Measurements from ENCODE around the gene SPRYD4. TPM values are rescaled to one million over a fixed set of nuclear protein-coding genes. Genes with fewer than 3 reads are reported as not detected.
"Not testable (repeated sequence)": the region's sequence is repeated elsewhere in the genome, so short reads cannot be mapped to it uniquely, and the experiment has no call there.

The SPRYD4 gene
- total and polyA plus RNA-seq, 2 of the 4 experiments (the other 2 are of a cell fraction): 1.7 to 1.8 TPM

- H3K4ac ChIP-seq (ENCODE audit: low read depth, low read length); H2BK15ac ChIP-seq (ENCODE audit: low read depth, low read length); H3K18ac ChIP-seq (ENCODE audit: low read depth, low read length); DNase-seq; H2BK20ac ChIP-seq (ENCODE audit: low read depth, low read length); H3K9ac ChIP-seq (ENCODE audit: low read depth, low read length); ATAC-seq (ENCODE audit: low read depth); H2AFZ ChIP-seq (replicated peaks; ENCODE audit: low read length, poor library complexity); H3K4me3 ChIP-seq (ENCODE audit: insufficient read depth, low read depth, low read length); H3K9me3 ChIP-seq (ENCODE audit: control insufficient read depth, insufficient read depth, low read length); CTCF ChIA-PET; H4K8ac ChIP-seq (ENCODE audit: low read depth in 2 of 2, low read length in 2 of 2); H4K5ac ChIP-seq (ENCODE audit: low read depth, low read length); H2BK120ac ChIP-seq (ENCODE audit: low read depth, low read length); H2AK5ac ChIP-seq (ENCODE audit: low read depth, low read length); H3K27ac ChIP-seq (ENCODE audit: insufficient read depth, low read length); H3K14ac ChIP-seq (replicated peaks; ENCODE audit: low read depth, low read length); H3K56ac ChIP-seq (ENCODE audit: extremely low read depth, insufficient read depth, low read length); H3K23ac ChIP-seq (ENCODE audit: low read depth, low read length); H3K9me1 ChIP-seq (ENCODE audit: insufficient read depth, low read length); dilution Hi-C loops (cut with HindIII; ENCODE audit: low sequenced_read_pairs, unreplicated experiment); H4K20me1 ChIP-seq (ENCODE audit: insufficient read depth, low read length); H3K4me1 ChIP-seq (ENCODE audit: control insufficient read depth, insufficient read depth, low read length); POLR2A ChIA-PET (ENCODE audit: unreplicated experiment); H2BK5ac ChIP-seq (ENCODE audit: low read depth, low read length, poor library complexity, severe bottlenecking); H3K4me2 ChIP-seq (ENCODE audit: low read depth, low read length); intact Hi-C loops (cut with micrococcal nuclease); in situ Hi-C loops (cut with MboI; ENCODE audit: low sequenced_read_pairs); H3K79me1 ChIP-seq (ENCODE audit: low read depth in 1 of 2, low read length in 2 of 2); BruUV-seq (replicated peaks); H4K91ac ChIP-seq (ENCODE audit: insufficient read depth, low read depth, low read length); H2AK9ac ChIP-seq (replicated peaks; ENCODE audit: low read depth, low read length, poor library complexity); H3K36me3 ChIP-seq (ENCODE audit: control insufficient read depth, insufficient read depth, low read length): not testable (repeated sequence)
- WGBS, 2 experiments (ENCODE audit: extremely low coverage in 2 of 2, insufficient read length in 1 of 2): no CpG with 5 or more reads among the region's 31 CpGs
- H3K27me3 ChIP-seq (ENCODE audit: control insufficient read depth, insufficient read depth, low read length): peaks cover 24% of the 10 kb centered on the region
Measured at GRCh38 chr12:56493409-56494105, 25.2 kb downstream of the SPRYD4 start.

DNA sequence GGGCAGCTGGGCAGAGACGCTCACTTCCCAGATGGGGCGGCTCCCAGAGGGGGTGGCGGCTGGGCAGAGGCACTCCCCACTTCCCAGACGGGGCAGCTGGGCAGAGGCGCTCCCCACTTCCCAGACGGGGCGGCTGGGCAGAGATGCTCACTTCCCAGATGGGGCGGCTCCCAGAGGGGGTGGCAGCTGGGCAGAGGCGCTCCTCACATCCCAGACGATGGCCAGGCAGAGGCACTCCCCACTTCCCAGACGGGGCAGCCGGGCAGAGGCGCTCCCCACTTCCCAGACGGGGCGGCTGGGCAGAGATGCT lies 25.7 kb downstream of the SPRYD4 start:
- H2BK20ac ChIP-seq (ENCODE audit: low read depth, low read length); H4K91ac ChIP-seq (ENCODE audit: insufficient read depth, low read depth, low read length); H2AFZ ChIP-seq (replicated peaks; ENCODE audit: low read length, poor library complexity); H3K4me3 ChIP-seq (ENCODE audit: insufficient read depth, low read depth, low read length); H2BK15ac ChIP-seq (ENCODE audit: low read depth, low read length); H3K56ac ChIP-seq (ENCODE audit: extremely low read depth, insufficient read depth, low read length); H3K14ac ChIP-seq (replicated peaks; ENCODE audit: low read depth, low read length); H3K9me1 ChIP-seq (ENCODE audit: insufficient read depth, low read length); intact Hi-C loops (cut with micrococcal nuclease); dilution Hi-C loops (cut with HindIII; ENCODE audit: low sequenced_read_pairs, unreplicated experiment); H3K4me1 ChIP-seq (ENCODE audit: control insufficient read depth, insufficient read depth, low read length); H3K4ac ChIP-seq (ENCODE audit: low read depth, low read length); H2AK9ac ChIP-seq (replicated peaks; ENCODE audit: low read depth, low read length, poor library complexity); H3K27ac ChIP-seq (ENCODE audit: insufficient read depth, low read length); H3K18ac ChIP-seq (ENCODE audit: low read depth, low read length); H2AK5ac ChIP-seq (ENCODE audit: low read depth, low read length); in situ Hi-C loops (cut with MboI; ENCODE audit: low sequenced_read_pairs); H2BK120ac ChIP-seq (ENCODE audit: low read depth, low read length); H3K4me2 ChIP-seq (ENCODE audit: low read depth, low read length); POLR2A ChIA-PET (ENCODE audit: unreplicated experiment); H3K79me1 ChIP-seq (ENCODE audit: low read depth in 1 of 2, low read length in 2 of 2); H3K23ac ChIP-seq (ENCODE audit: low read depth, low read length); H3K9me3 ChIP-seq (ENCODE audit: control insufficient read depth, insufficient read depth, low read length); H4K5ac ChIP-seq (ENCODE audit: low read depth, low read length); CTCF ChIA-PET; ATAC-seq (ENCODE audit: low read depth); BruUV-seq (replicated peaks); H4K8ac ChIP-seq (ENCODE audit: low read depth in 2 of 2, low read length in 2 of 2); H3K9ac ChIP-seq (ENCODE audit: low read depth, low read length); DNase-seq; H3K36me3 ChIP-seq (ENCODE audit: control insufficient read depth, insufficient read depth, low read length); H2BK5ac ChIP-seq (ENCODE audit: low read depth, low read length, poor library complexity, severe bottlenecking); H4K20me1 ChIP-seq (ENCODE audit: insufficient read depth, low read length): not testable (repeated sequence)
- 75% methylated on average over 4 of the region's 15 CpGs; no CpG with 5 or more reads in 1 of the 2 experiments for WGBS, 2 experiments (ENCODE audit: extremely low coverage in 2 of 2, insufficient read length in 1 of 2)
- peaks cover 21% of the 10 kb centered on the region for H3K27me3 ChIP-seq (ENCODE audit: control insufficient read depth, insufficient read depth, low read length)
